Hematopoietic multipotent progenitor cell treated with erythropoietin and hydrocortisone succinate and interleukin-3 and kit ligand, for 17 days (in vitro differentiated cells): ENCODE results near the gene PTPRK.

Source experiments
- DNase-seq: peaks from one replicate; pipeline ENCODE4 v3.0.0-alpha.2; 2015; ENCODE audit warnings: low spot score

The PTPRK gene

GRCh38 chr6:128343706-128344105 lies 176.7 kb downstream of the PTPRK start:
- DNase-seq, result no peak

- no peak for DNase-seq
These were observed 180.6 kb downstream of the PTPRK start for GRCh38 chr6:128339635-128340450.

- DNase-seq, result no peak
These were observed 182.8 kb downstream of the PTPRK start for GRCh38 chr6:128337619-128338018.

- DNase-seq, result no peak
These were observed 183.8 kb downstream of the PTPRK start for GRCh38 chr6:128336436-128337095.

- no peak for DNase-seq
These were observed 184.4 kb downstream of the PTPRK start for GRCh38 chr6:128335963-128336362.

GRCh38 chr6:128333581-128334223 lies 186.7 kb downstream of the PTPRK start:
- DNase-seq, result no peak

- DNase-seq, result no peak
These were observed 192.5 kb downstream of the PTPRK start for GRCh38 chr6:128327890-128328289.

- DNase-seq, result no peak
These were observed 197.4 kb downstream of the PTPRK start for GRCh38 chr6:128323011-128323410.

- DNase-seq, result no peak
These were observed 200.5 kb downstream of the PTPRK start for GRCh38 chr6:128319946-128320345.

- DNase-seq, result no peak
These were observed 201.2 kb downstream of the PTPRK start for GRCh38 chr6:128319157-128319556.

- DNase-seq, result no peak
These were observed 204.0 kb downstream of the PTPRK start for GRCh38 chr6:128316258-128316929.

GRCh38 chr6:128314190-128314589 lies 206.2 kb downstream of the PTPRK start:
- no peak for DNase-seq

GRCh38 chr6:128311944-128312570 lies 208.3 kb downstream of the PTPRK start:
- DNase-seq, result no peak

GRCh38 chr6:128310451-128310850 lies 209.9 kb downstream of the PTPRK start:
- no peak for DNase-seq

GRCh38 chr6:128307671-128308070 lies 212.7 kb downstream of the PTPRK start:
- DNase-seq, result no peak

- DNase-seq, result no peak
These were observed 214.4 kb downstream of the PTPRK start for GRCh38 chr6:128305976-128306375.

- no peak for DNase-seq
These were observed 215.2 kb downstream of the PTPRK start for GRCh38 chr6:128305228-128305627.

GRCh38 chr6:128303870-128304269 lies 216.5 kb downstream of the PTPRK start:
- no peak for DNase-seq

- DNase-seq, result no peak
These were observed 217.5 kb downstream of the PTPRK start for GRCh38 chr6:128302942-128303341.

- DNase-seq, result no peak
These were observed 224.7 kb downstream of the PTPRK start for GRCh38 chr6:128295670-128296069.

GRCh38 chr6:128290221-128290620 lies 230.2 kb downstream of the PTPRK start:
- no peak for DNase-seq

- no peak for DNase-seq
These were observed 236.3 kb downstream of the PTPRK start for GRCh38 chr6:128284128-128284527.
